ENCODE data around the gene MED12.
A peak's percentile ranks its signal among the peaks of the same experiment; 100 is the strongest.

The MED12 gene

GRCh38 chrX:71107245-71107644, 11.2 kb upstream of the MED12 start:
- TF ChIP-seq, protein P1, sequence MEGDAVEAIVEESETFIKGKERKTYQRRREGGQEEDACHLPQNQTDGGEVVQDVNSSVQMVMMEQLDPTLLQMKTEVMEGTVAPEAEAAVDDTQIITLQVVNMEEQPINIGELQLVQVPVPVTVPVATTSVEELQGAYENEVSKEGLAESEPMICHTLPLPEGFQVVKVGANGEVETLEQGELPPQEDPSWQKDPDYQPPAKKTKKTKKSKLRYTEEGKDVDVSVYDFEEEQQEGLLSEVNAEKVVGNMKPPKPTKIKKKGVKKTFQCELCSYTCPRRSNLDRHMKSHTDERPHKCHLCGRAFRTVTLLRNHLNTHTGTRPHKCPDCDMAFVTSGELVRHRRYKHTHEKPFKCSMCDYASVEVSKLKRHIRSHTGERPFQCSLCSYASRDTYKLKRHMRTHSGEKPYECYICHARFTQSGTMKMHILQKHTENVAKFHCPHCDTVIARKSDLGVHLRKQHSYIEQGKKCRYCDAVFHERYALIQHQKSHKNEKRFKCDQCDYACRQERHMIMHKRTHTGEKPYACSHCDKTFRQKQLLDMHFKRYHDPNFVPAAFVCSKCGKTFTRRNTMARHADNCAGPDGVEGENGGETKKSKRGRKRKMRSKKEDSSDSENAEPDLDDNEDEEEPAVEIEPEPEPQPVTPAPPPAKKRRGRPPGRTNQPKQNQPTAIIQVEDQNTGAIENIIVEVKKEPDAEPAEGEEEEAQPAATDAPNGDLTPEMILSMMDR (IDR thresholded peaks at IDR 0.05; ENCODE audit: low read depth, low read length) = no peak
- no peak overlapping the region for H3K4me3 ChIP-seq (ENCODE audit: low read depth, low read length)

DNA sequence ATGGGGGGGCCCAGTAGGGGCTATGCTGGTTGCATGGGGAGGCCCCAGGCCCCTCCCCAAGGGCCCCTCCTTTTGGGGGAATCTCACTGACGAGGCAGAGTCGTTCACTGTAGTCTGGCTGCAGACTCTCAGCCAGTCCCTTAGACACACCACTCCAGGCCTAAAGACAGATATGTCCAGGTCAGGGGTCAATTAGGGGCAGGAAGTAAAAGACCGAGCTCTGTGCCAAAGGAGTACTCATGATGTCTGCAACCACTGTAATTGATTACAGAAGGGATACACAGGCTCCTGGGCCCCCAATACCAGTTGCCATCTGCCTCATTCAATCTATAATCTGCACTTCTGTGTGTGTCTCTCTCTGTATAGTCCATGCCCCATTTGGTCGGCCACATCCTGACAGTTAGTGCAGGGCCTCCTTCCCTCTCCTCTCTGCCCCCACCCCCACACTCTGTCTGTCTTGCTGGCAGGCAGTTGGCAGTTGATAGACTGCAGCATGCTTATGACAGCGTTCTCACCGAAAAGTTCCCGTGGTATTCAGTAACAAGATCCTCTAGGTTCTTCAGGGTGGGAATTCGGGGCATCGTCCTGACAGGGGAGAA, 10.5 kb upstream of the MED12 start:
- H3K4me3 ChIP-seq (ENCODE audit: low read depth, low read length) = no peak overlapping the region
- TF ChIP-seq, protein P1 (IDR thresholded peaks at IDR 0.05; ENCODE audit: low read depth, low read length) = no peak

- no peak overlapping the region for H3K4me3 ChIP-seq (ENCODE audit: low read depth, low read length)
- TF ChIP-seq, protein P1 (IDR thresholded peaks at IDR 0.05; ENCODE audit: low read depth, low read length) = no peak
Observed at GRCh38 chrX:71109051-71109450, 9.3 kb upstream of the MED12 start.

DNA sequence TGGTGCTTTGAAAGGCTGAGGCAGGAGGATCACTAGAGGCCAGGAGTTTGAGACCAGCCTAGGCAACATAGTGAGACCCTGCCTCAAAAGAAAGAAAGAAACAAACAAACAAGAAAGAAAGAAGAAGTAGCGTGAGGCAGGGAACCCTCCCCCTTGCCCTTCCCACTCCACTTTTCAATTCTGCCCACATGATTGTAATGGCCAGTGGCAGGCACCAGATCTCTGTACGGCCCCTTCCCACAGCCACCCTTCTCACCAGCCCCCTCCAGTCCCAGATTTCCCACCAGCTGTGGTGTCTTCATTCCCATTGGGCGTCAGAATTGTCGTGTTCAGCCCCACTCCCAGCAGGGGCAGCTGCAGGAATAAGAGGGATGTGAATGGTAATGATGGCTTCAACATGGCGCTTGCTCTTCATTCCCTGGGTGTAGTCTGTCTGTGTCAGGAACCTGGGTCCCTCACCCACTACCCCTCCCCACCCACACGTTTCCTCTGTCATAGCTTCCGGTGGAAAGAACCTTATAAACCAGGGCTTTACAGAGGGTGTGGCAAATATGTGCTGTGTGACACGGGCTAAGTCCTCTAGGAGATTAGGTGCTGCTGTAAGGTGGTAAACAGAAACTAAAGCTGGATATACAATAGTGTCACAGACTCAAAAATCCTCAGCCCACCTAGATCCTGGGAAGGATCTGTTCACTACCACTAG, 7.1 kb upstream of the MED12 start, which contains the start of gene IL2RG:
Gene IL2RG (minus strand): TSS at position 437 of the 703 bp plus-strand sequence. CDS start 38 bp downstream, at position 399.
- no peak within 1 kb of the TSS for H3K4me3 ChIP-seq (ENCODE audit: low read depth, low read length)
- TF ChIP-seq, protein P1 (IDR thresholded peaks at IDR 0.05; ENCODE audit: low read depth, low read length) = no peak

DNA sequence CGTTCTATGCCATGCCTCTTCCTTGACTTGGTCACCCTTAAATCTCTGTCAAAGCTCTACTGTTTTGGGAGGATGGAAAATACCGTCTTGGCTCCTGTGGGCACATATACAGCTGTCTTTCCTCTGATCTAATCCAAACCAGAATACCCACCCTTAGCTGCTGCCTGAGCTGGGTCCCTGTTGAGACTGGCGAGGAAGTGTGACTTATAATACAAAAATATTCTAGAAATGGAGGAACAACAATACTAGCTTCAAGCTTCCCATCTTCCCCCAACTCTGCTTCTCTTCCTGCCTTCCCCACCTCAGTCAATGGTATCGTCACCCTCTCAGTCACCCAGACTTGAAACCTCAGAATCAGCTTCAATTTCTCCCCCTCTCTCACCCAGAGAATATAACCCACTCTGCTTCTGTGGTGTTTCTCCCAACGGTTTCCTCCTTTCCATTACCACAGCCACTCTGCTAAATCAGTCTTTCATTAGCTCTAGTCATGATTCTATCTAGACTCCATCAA, 6.4 kb upstream of the MED12 start:
- no peak overlapping the region for H3K4me3 ChIP-seq (ENCODE audit: low read depth, low read length)

GRCh38 chrX:71117358-71117757, 1.0 kb upstream of the MED12 start:
- TF ChIP-seq, protein P1 (IDR thresholded peaks at IDR 0.05; ENCODE audit: low read depth, low read length) = no peak
- H3K4me3 ChIP-seq (ENCODE audit: low read depth, low read length) = no peak overlapping the region

More for the DNA sequence above, 6.4 kb upstream of the MED12 start:
- TF ChIP-seq, protein P1 (IDR thresholded peaks at IDR 0.05; ENCODE audit: low read depth, low read length) = no peak

- TF ChIP-seq, protein P1 (IDR thresholded peaks at IDR 0.05; ENCODE audit: low read depth, low read length) = no peak
- H3K4me3 ChIP-seq (ENCODE audit: low read depth, low read length) = peak overlapping the region; percentile 55
Observed at GRCh38 chrX:71118985-71119535, 664 bp downstream of the MED12 start.

Data from WI38 (cell line).